ENCODE results near the gene COLEC12. TPM values are rescaled to one million over a fixed set of nuclear protein-coding genes. Genes with fewer than 3 reads are reported as not detected.

The COLEC12 gene
- total and polyA plus RNA-seq, 2 experiments from 2014 or later = 23.2 to 28.3 TPM

GRCh38 chr18:340044-340443, 160.5 kb downstream of the COLEC12 start:
- H3K9me2 ChIP-seq (replicated peaks; ENCODE audit: insufficient read depth) = no peaks in the 10 kb centered on the region
- WGBS (ENCODE audit: low lambda C conversion rate, missing lambda C conversion rate) = 76% methylated on average over 10 of the region's 10 CpGs
- H3K4me2 ChIP-seq = no peak overlapping the region
- no peaks in the 10 kb centered on the region for H3K9me3 ChIP-seq (ENCODE audit: low read depth)
- TF ChIP-seq EZH2 (IDR thresholded peaks at IDR 0.05; ENCODE audit: borderline replicate concordance) (no peak), CTCF (IDR thresholded peaks at IDR 0.05; ENCODE audit: poor library complexity) (no peak), EZH2phosphoT487 (IDR thresholded peaks at IDR 0.05; ENCODE audit: low read depth, severe bottlenecking, unreplicated experiment) (no peak)
- no peaks in the 10 kb centered on the region for H3K27me3 ChIP-seq
- H3K27ac ChIP-seq = no peak overlapping the region
- H3K4me3 ChIP-seq = no peak overlapping the region
- no peaks in the 10 kb centered on the region for H4K20me1 ChIP-seq (ENCODE audit: insufficient read depth, poor library complexity, severe bottlenecking)
- DNase-seq (ENCODE audit: low spot score) = no peak
- H2AFZ ChIP-seq = no peak overlapping the region
- H3K36me3 ChIP-seq (replicated peaks; ENCODE audit: insufficient read depth, low read depth) = no peaks in the 10 kb centered on the region
- no peaks in the 10 kb centered on the region for H3K79me2 ChIP-seq
- H3K4me1 ChIP-seq (ENCODE audit: insufficient read depth) = no peaks in the 10 kb centered on the region

GRCh38 chr18:339200-339599, 161.3 kb downstream of the COLEC12 start:
- Histone ChIP-seq H3K79me2 (no peaks in the 10 kb centered on the region), H3K36me3 (replicated peaks; ENCODE audit: insufficient read depth, low read depth) (no peaks in the 10 kb centered on the region), H4K20me1 (ENCODE audit: insufficient read depth, poor library complexity, severe bottlenecking) (no peaks in the 10 kb centered on the region), H3K27ac (no peak overlapping the region), H3K9me2 (replicated peaks; ENCODE audit: insufficient read depth) (no peaks in the 10 kb centered on the region), H3K27me3 (no peaks in the 10 kb centered on the region), H2AFZ (no peak overlapping the region), H3K4me1 (ENCODE audit: insufficient read depth) (no peaks in the 10 kb centered on the region), H3K4me2 (no peak overlapping the region), H3K9me3 (ENCODE audit: low read depth) (no peaks in the 10 kb centered on the region), H3K4me3 (no peak overlapping the region)
- 87% methylated on average over 6 of the region's 6 CpGs for WGBS (ENCODE audit: low lambda C conversion rate, missing lambda C conversion rate)
- TF ChIP-seq EZH2phosphoT487 (IDR thresholded peaks at IDR 0.05; ENCODE audit: low read depth, severe bottlenecking, unreplicated experiment) = no peak
- TF ChIP-seq CTCF (IDR thresholded peaks at IDR 0.05; ENCODE audit: poor library complexity) = no peak
- TF ChIP-seq EZH2 (IDR thresholded peaks at IDR 0.05; ENCODE audit: borderline replicate concordance) = no peak
- DNase-seq (ENCODE audit: low spot score) = no peak

GRCh38 chr18:336713-337112, 163.8 kb downstream of the COLEC12 start:
- no peak overlapping the region for H3K4me3 ChIP-seq
- no peak overlapping the region for H3K4me2 ChIP-seq
- no peaks in the 10 kb centered on the region for H3K36me3 ChIP-seq (replicated peaks; ENCODE audit: insufficient read depth, low read depth)
- no peaks in the 10 kb centered on the region for H3K9me2 ChIP-seq (replicated peaks; ENCODE audit: insufficient read depth)
- peaks cover 16% of the 10 kb centered on the region for H3K4me1 ChIP-seq (ENCODE audit: insufficient read depth)
- no peaks in the 10 kb centered on the region for H3K9me3 ChIP-seq (ENCODE audit: low read depth)
- H3K27me3 ChIP-seq = no peaks in the 10 kb centered on the region
- no peaks in the 10 kb centered on the region for H4K20me1 ChIP-seq (ENCODE audit: insufficient read depth, poor library complexity, severe bottlenecking)
- no peak overlapping the region for H2AFZ ChIP-seq
- no peaks in the 10 kb centered on the region for H3K79me2 ChIP-seq
- WGBS (ENCODE audit: low lambda C conversion rate, missing lambda C conversion rate) = 93% methylated on average over 2 of the region's 2 CpGs
- DNase-seq (ENCODE audit: low spot score) = no peak
- no peak overlapping the region for H3K27ac ChIP-seq
- TF ChIP-seq EZH2phosphoT487 (IDR thresholded peaks at IDR 0.05; ENCODE audit: low read depth, severe bottlenecking, unreplicated experiment) (no peak), CTCF (IDR thresholded peaks at IDR 0.05; ENCODE audit: poor library complexity) (no peak), EZH2 (IDR thresholded peaks at IDR 0.05; ENCODE audit: borderline replicate concordance) (no peak)

- 75% methylated on average over 2 of the region's 2 CpGs for WGBS (ENCODE audit: low lambda C conversion rate, missing lambda C conversion rate)
- peaks cover 19% of the 10 kb centered on the region for H3K4me1 ChIP-seq (ENCODE audit: insufficient read depth)
- H3K9me2 ChIP-seq (replicated peaks; ENCODE audit: insufficient read depth) = no peaks in the 10 kb centered on the region
- H4K20me1 ChIP-seq (ENCODE audit: insufficient read depth, poor library complexity, severe bottlenecking) = no peaks in the 10 kb centered on the region
- H3K27me3 ChIP-seq = no peaks in the 10 kb centered on the region
- no peak for DNase-seq (ENCODE audit: low spot score)
- no peak for TF ChIP-seq EZH2phosphoT487 (IDR thresholded peaks at IDR 0.05; ENCODE audit: low read depth, severe bottlenecking, unreplicated experiment)
- no peak for TF ChIP-seq CTCF (IDR thresholded peaks at IDR 0.05; ENCODE audit: poor library complexity)
- no peak for TF ChIP-seq EZH2 (IDR thresholded peaks at IDR 0.05; ENCODE audit: borderline replicate concordance)
- H3K9me3 ChIP-seq (ENCODE audit: low read depth) = no peaks in the 10 kb centered on the region
- H3K4me3 ChIP-seq = no peak overlapping the region
- no peak overlapping the region for H3K27ac ChIP-seq
- no peak overlapping the region for H2AFZ ChIP-seq
- no peaks in the 10 kb centered on the region for H3K79me2 ChIP-seq
- H3K36me3 ChIP-seq (replicated peaks; ENCODE audit: insufficient read depth, low read depth) = no peaks in the 10 kb centered on the region
- H3K4me2 ChIP-seq = no peak overlapping the region
Measured at GRCh38 chr18:335733-336132, 164.8 kb downstream of the COLEC12 start.
